ENCODE data around the gene ADGRA1.

DNA sequence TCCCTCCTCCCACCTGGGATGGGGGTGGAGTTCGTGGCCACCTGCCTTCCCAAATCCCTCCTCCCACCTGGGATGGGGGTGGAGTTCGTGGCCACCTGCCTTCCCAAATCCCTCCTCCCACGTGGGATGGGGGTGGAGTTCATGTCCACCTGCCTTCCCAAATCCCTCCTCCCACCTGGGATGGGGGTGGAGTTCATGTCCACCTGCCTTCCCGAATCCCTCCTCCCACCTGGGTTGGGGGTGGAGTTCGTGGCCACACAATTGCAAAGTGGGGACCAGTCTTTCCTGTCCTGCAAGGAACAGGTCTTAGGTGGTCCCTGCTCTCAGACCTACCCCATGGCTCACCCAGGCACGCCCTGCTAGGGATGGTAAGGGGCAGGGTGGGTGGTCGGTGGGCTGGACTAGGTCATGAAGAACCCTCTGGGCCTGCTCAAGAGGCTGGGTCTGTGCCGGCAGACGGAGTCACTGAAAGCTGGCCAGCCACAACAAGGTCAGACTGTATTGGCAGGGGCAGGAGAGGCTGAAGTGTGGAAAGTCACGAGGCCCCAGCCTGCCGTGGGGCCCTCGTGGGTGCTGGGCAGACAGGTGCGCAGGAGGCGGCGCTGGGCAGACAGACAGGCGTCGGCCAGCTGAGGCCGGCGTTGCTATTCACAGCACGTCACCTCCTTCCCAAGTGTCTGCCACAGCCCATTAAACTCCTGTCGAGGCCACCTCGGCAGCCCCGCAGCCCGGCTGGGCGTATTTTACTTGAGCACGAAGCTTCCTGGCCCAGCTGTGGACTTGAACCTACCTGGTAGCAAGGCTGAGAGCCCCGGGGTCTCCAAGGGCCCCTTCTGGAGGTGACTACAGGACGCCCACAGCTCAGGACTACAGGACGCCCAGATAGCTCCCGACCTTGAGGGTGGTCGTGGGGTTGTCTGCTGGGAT is 76.4 kb downstream of the ADGRA1 start:
- TF ChIP-seq CTCF (conservative IDR thresholded peaks at IDR 0.05; ENCODE audit: low read depth, low read length) (no peak), EZH2 (IDR thresholded peaks at IDR 0.05; ENCODE audit: low read length, unreplicated experiment) (no peak)

Data from PC-3 (cell line).